Stimulated activated naive CD8-positive, alpha-beta T cell treated with anti-CD3 and anti-CD28 coated beads, Interleukin-15, Interleukin-2, amounts not matched to agents 100 U/mL and 50 U/mL, for 24 hours (primary cell): ENCODE results near the gene DVL3.
"Not testable (repeated sequence)": the region's sequence is repeated elsewhere in the genome, so short reads cannot be mapped to it uniquely, and the experiment has no call there.

Source experiments
- ATAC-seq: fragments of 150-1000 bp; cut with Tn5 transposase; one replicate; pipeline ENCODE4 v1.10.0; 2021
- DNase-seq: peaks from one replicate; pipeline ENCODE4 v3.0.0; 2021

DVL3 gene

DNA sequence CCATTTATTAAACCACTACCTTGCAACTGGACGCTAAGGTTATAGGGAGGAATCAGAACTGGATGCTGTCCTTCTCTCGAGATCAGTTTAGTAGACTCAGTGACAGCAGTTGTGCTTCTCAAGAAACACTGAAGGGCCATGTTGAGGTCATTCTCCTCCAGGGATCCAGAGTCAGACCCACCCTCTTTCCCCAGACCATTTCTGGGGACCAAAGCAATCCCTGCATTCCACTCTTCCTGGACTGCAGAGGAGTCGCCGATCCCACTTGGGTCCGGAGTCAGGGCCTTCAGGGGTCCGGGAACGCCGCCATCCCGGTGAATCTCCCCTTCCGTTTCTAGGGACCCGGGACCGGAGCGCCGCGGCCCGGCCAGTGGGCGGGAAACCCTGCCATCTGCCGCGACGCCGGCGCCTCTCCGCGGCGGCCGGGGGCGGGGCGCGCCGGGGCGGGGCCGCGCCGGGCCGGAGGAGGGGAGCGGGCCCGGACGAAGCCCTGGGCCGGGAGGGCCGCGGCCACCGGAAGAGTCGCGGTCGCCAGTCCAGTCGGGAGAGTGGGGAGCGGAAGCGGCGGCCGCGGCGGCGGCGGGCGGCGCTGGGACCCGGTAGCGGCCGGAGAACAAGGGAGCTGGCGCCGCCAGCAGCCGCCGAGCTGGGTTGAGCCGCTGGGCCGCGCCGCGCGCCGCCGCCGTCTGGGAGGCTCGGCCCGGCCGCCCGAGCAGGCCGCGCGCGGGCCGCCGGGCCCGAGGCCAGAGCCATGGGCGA lies at the start of gene DVL3:
TSS of gene DVL3 (plus strand) at position 493 of the 759 bp plus-strand sequence. CDS start at position 752, 259 bp downstream.
- ATAC-seq (peak; percentile 66), DNase-seq (peak; percentile 61)

- ATAC-seq (no peak), DNase-seq (no peak)
Observed at GRCh38 chr3:184110316-184110725, 44.9 kb upstream of the DVL3 start.

- ATAC-seq (no peak), DNase-seq (no peak)
Observed at GRCh38 chr3:184116017-184116416, 39.2 kb upstream of the DVL3 start.

GRCh38 chr3:184117636-184118035 lies 37.5 kb upstream of the DVL3 start:
- DNase-seq (no peak), ATAC-seq (no peak)

GRCh38 chr3:184121031-184121430 lies 34.1 kb upstream of the DVL3 start:
- ATAC-seq, DNase-seq: not testable (repeated sequence)

GRCh38 chr3:184126006-184126405 lies 29.2 kb upstream of the DVL3 start:
- no peak for DNase-seq
- ATAC-seq, result no peak

- DNase-seq, result peak; percentile 14
Observed at GRCh38 chr3:184129012-184129411, 26.2 kb upstream of the DVL3 start.

GRCh38 chr3:184132945-184133344 lies 22.2 kb upstream of the DVL3 start:
- DNase-seq, result no peak
- no peak for ATAC-seq

More at GRCh38 chr3:184129012-184129411, 26.2 kb upstream of the DVL3 start:
- no peak for ATAC-seq

GRCh38 chr3:184133840-184134745 lies 21.1 kb upstream of the DVL3 start:
- DNase-seq (peak; percentile 75), ATAC-seq (peak; percentile 37)

DNA sequence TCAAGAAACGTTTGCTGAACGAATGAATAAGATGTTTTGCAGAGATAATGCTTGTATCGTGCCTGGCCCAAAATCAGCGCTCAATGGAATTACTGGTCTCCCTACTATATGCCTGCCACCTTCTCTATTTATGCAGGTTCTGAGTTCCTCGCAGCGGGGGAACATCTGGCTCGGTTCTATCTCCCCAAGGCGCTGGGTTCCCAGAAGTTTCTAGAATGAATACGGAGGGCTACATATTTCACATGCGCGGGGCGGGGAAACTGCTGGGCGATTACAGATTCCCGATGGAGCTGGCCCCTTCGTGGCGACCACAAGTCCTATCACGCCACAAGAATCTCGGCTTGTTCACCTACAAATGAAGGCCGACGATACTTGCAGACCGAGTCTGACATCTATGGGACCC lies 20.4 kb upstream of the DVL3 start:
- DNase-seq (no peak), ATAC-seq (peak; percentile 21)

DNA sequence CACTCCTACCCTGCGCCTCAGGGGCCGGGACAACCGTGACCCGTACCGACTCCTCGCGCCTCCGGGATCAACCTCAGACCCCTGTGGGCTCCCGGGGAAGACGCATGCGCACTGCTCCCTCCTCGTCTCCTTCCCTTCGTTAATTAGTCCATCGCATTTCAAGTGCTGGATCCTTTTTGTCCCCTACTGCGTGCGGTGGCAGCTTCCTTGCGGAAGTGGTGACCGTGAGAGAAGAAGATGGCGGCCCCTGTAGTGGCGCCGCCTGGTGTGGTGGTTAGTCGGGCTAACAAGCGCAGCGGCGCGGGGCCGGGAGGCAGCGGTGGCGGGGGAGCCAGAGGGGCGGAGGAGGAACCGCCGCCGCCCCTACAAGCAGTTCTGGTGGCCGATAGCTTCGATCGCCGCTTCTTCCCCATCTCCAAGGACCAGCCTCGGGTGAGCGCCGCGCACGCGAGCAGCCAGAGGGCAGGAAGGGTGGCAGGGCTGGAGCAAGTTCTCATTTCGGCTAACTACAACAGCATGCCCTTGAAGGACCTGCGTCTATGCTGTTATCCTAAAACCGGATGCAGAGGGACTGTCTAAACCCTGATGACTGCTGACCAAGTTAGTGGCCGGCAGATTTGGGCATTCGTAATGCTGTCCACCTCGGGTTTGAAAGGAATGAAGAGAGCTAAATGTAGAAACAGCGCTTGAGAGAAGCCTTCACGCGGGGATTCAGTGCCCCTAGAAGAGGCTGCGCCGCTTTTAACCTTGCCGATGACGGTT lies 19.8 kb upstream of the DVL3 start, which contains the start of gene EIF2B5:
TSS of gene EIF2B5 (plus strand) at position 210 of the 762 bp plus-strand sequence. CDS start at position 238, 28 bp downstream.
- peak; percentile 93 for DNase-seq
- peak; percentile 87 for ATAC-seq

DNA sequence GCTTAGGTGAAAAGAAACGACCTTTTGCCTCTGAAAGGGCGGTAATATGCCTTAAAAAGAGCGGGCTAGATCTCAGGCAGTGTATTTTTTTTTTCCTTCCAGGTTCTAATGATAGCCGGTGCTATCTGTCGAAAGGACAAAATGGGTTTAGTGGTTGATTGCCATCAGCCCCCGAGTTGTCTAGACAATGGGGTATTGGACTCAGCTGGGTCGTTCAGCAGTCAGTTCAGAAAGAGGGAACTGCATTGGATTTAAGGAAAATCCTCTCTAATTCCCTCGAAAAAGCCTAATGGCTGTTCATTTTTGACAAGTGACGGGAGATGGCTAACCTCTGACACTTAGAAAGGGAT lies 19.3 kb upstream of the DVL3 start:
- ATAC-seq (no peak), DNase-seq (no peak)

DNA sequence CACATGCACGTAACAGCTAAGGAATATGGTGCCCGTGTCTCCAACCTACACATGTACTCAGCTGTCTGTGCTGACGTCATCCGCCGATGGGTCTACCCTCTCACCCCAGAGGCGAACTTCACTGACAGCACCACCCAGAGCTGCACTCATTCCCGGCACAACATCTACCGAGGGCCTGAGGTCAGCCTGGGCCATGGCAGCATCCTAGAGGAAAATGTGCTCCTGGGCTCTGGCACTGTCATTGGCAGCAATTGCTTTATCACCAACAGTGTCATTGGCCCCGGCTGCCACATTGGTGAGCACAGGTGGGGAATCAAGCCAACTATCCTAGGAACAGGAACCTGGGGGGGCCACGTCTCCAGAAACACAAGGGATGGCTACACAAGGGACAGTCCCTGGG lies 14.7 kb upstream of the DVL3 start:
- ATAC-seq, result no peak

DNA sequence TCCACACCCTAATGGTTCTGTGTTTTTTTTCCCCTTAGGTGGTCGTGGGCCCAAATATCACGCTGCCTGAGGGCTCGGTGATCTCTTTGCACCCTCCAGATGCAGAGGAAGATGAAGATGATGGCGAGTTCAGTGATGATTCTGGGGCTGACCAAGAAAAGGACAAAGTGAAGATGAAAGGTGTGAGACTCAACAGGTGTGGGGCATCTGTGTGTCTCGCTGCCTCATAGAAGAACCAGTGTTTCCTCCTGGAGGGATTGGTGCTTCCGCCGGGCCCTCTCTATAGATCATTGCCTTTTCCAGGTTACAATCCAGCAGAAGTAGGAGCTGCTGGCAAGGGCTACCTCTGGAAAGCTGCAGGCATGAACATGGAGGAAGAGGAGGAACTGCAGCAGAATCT lies 13.0 kb upstream of the DVL3 start:
- DNase-seq (no peak), ATAC-seq (no peak)

More for the DNA sequence above, 14.7 kb upstream of the DVL3 start:
- no peak for DNase-seq

DNA sequence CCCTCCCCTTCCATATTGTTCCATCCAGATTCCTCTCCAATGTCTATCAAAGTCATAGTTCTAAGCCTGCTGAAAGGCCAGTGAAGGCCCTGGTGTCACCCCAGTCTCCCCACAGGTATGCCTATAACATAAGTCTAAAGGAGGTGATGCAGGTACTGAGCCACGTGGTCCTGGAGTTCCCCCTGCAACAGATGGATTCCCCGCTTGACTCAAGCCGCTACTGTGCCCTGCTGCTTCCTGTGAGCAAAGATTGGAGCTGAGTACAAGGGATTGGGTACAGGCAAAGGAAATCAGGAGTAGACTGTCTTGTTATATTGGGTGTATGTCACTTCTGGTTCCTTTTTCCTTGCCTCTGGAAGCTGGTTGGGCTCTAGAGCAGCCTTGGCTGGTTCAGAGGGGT lies 11.8 kb upstream of the DVL3 start:
- ATAC-seq, result no peak
- DNase-seq, result no peak

GRCh38 chr3:184144505-184144904 lies 10.7 kb upstream of the DVL3 start:
- DNase-seq (no peak), ATAC-seq (no peak)

DNA sequence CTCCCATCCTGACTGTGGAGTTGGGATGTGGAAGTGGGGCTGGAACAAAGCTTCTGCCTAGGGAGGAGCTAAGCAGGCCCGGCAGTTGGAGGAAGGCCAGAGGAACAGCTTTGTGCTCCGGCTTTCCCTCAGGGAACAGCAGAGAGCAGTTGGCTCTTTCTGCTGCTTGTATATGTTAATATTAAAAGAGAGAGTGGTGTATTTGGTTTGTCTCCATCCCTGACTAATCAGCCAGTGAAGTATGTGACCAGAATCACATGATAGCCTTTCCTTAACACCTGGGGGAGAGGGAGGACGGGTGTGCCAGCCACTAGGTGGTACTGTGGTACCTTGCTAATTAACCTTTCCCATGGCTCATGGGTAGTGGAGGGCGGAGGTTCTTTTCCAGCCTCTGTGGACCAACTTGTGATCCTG lies 10.1 kb upstream of the DVL3 start:
- ATAC-seq (peak; percentile 71), DNase-seq (peak; percentile 29)

DNA sequence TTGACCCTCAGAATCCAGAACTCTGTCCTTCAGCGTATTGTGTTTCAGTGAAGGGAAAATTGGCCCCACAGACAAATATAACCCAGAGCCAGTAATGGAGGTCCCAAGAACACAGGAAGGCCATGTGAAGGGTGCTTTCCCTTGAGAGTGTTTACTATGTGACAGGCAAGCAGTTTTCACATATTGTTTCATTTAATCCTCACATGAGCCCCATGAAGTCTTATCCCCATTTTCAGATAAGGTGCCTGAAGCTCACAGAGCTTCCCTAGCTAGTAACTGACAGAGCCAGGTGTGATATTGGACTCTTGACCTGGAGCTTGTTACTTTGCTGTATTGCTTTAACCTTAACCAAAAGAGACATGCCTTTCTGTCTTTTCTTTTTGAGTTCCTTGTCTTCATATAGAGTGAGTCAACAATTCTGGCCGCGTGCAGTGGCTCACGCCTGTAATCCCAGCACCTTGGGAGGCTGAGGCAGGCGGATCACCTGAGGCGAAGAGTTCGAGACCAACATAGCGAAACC lies 9.4 kb upstream of the DVL3 start:
- no peak for DNase-seq
- ATAC-seq, result no peak

DNA sequence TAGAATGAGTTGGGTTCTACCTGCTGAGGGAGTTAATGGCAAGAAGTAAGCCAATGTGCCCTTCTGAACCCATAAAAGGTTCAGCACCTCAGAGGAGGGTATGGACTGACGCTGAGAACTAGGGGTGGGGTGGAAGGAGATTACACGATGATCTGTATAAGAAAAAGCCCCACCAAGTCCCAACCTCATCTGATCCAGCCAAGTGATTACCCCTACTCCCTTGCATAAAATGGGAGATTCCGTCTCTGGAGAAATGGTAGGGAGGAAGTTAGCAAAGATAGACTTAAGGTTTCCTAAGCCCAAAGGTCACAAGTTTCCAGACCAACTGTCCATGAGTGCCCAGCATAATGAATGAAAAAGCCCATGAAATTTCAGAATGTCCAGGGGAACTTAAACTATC lies 7.1 kb upstream of the DVL3 start:
- no peak for ATAC-seq
- no peak for DNase-seq

GRCh38 chr3:184149123-184149522 lies 6.1 kb upstream of the DVL3 start:
- ATAC-seq (no peak), DNase-seq (no peak)

- DNase-seq, ATAC-seq: not testable (repeated sequence)
Observed at GRCh38 chr3:184149770-184150169, 5.4 kb upstream of the DVL3 start.
